SKM-1 (cell line): Measurements from ENCODE around the gene GRIA4.
"Not testable (repeated sequence)": the region's sequence is repeated elsewhere in the genome, so short reads cannot be mapped to it uniquely, and the experiment has no call there.

Source experiments
- DNase-seq: peaks from one replicate; lab custom pipeline; 2025; ENCODE audit not compliant: unreplicated experiment; lab: John Stamatoyannopoulos, UW

The GRIA4 gene

GRCh38 chr11:105986554-105986953 lies 376.7 kb downstream of the GRIA4 start:
- DNase-seq, result no peak

GRCh38 chr11:105988197-105988596 lies 378.3 kb downstream of the GRIA4 start:
- DNase-seq, result no peak

GRCh38 chr11:105989124-105989523 lies 379.3 kb downstream of the GRIA4 start:
- DNase-seq, result no peak

GRCh38 chr11:105991888-105992287 lies 382.0 kb downstream of the GRIA4 start:
- DNase-seq, result no peak

GRCh38 chr11:106001304-106002012 lies 391.6 kb downstream of the GRIA4 start:
- no peak for DNase-seq

- DNase-seq, result not testable (repeated sequence)
Observed at GRCh38 chr11:106003094-106003493, 393.2 kb downstream of the GRIA4 start.

- DNase-seq, result no peak
Observed at GRCh38 chr11:106011481-106011880, 401.6 kb downstream of the GRIA4 start.

- no peak for DNase-seq
Observed at GRCh38 chr11:106012744-106013143, 402.9 kb downstream of the GRIA4 start.

- no peak for DNase-seq
Observed at GRCh38 chr11:106014035-106014434, 404.2 kb downstream of the GRIA4 start.

- DNase-seq, result no peak
Observed at GRCh38 chr11:106014620-106015019, 404.7 kb downstream of the GRIA4 start.

- no peak for DNase-seq
Observed at GRCh38 chr11:106015066-106015465, 405.2 kb downstream of the GRIA4 start.

GRCh38 chr11:106017093-106017492 lies 407.2 kb downstream of the GRIA4 start:
- no peak for DNase-seq

- no peak for DNase-seq
Observed at GRCh38 chr11:106021181-106021966, 411.5 kb downstream of the GRIA4 start.

- peak; percentile 96 for DNase-seq
Observed at GRCh38 chr11:106021967-106022794, 412.3 kb downstream of the GRIA4 start, which contains the start of gene MSANTD4. TSS of gene MSANTD4 (minus strand) at chr11:106022240. CDS start at chr11:106010917, 11,323 bp downstream.

- no peak for DNase-seq
Observed at GRCh38 chr11:106022795-106023275, 413.0 kb downstream of the GRIA4 start.

GRCh38 chr11:106030609-106031008 lies 420.7 kb downstream of the GRIA4 start:
- no peak for DNase-seq

- DNase-seq, result no peak
Observed at GRCh38 chr11:106031202-106031810, 421.4 kb downstream of the GRIA4 start.
